Glomerular visceral epithelial cell (primary cell): Measurements from ENCODE around the gene PRKN.

ENCODE experiments used
- DNase-seq: peaks from one replicate; pipeline ENCODE4 v3.0.0-alpha.2; 2016; ENCODE audit errors: extremely low spot score

The PRKN gene

DNA sequence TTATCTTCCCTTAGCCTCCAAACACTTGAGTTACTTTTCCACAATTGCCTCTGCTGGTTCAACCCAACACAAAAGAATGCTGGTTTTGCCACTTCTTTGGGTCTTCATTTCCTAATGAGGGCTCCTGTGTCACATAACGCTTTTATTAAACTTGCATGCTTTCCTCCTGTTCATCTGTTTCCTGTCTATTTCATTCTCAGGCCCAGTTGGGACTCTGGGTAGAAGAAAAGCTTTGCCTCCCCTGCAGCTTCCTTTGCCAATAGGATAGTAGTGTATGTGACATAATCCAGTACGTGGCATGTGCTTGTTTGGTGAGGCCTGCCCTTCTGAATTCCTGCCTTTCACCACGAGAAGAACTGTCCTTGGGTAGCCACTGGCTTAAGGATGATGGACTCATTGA, 924.4 kb downstream of the PRKN start:
- no peak for DNase-seq

DNA sequence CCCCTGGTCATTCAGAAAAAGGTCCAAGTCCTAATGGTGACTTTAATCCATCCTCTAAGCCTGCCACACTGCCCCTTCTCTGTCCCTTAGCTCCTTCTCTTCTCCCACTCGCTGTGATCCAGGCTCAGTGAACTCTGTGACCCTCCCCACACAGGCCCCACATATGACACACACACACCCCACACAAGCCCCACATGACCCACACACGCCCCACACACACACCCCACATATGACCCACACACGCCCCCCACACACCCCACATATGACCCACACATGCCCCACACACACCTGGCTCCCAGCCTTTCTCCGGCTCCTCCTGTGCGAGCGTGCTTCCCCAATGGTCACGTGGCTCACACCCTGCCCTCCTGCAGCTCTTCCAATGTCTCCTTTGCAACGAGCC, 925.3 kb downstream of the PRKN start:
- DNase-seq: no peak

DNA sequence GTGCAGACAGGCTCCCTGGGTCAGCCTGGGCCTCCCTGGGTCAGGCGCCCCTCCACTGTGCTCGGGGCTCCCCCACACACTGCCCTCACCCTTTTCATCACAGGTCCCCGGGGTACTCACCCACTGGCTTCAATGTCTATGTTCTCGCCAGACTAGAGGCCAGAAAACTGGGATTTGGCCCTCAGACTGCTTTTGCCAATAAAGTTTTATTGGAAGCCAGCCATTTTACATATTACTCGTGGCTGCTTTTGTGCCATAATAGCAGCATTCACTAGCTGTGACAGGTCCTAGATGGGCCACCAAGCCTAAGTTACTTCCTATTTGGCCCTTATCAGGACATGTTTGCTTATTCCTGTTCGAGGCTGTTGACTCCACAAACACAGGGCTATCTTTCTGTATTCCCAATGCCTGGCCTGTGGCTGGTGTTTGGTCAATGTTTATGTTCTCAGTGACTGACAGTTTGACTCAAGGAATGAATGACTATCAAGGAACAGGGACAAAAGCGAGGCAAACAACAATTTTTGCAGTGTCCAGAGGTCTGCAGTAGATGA, 928.6 kb downstream of the PRKN start:
- DNase-seq: no peak

DNA sequence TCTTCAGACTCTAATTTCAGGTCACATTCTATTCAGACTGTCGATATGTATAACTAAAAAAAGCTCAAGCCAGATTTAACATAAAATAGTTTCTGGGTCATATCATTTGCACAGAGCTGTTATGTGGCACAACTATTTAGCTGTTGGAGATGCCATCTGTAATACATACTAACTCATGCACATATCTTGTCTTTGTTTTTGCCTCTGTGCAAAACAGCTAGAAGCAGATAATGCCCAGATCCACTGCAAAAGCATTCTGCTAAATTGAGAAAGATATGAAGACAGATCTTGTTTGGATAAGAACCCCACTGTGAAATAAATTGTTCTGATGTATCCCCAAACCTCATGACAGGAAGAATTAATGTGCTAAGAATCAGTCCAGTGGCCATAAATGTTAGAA, 930.9 kb downstream of the PRKN start:
- DNase-seq: no peak

DNA sequence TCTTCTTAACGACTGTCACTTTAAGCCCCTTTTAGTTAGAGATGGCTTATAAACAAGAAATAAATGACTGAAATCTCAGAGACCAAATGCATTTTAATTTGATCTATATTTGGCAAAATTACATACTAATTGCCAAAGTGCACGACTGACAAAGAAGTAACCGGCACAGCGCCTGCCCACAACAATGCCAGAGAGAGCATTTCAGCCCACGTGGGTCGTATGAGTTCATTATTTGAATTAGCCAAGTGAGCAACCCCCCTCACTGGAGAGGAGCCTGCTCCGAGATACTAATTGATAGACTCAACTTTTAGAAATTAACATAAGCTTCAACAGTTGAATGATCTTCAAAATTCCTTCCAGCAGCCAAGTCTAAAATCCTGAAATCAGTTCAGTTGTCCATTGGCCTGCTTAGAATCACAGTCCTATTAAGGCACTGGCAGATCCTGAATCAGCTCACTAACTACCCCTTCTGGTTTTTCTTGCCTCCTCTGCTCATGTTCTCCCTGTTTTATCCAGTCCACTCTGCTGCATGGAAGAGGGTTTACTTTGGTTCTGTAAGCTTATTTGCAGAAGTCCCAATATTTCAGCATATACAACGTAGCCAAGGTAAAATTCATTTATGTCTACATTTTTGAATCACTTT, 934.6 kb downstream of the PRKN start:
- DNase-seq: no peak

DNA sequence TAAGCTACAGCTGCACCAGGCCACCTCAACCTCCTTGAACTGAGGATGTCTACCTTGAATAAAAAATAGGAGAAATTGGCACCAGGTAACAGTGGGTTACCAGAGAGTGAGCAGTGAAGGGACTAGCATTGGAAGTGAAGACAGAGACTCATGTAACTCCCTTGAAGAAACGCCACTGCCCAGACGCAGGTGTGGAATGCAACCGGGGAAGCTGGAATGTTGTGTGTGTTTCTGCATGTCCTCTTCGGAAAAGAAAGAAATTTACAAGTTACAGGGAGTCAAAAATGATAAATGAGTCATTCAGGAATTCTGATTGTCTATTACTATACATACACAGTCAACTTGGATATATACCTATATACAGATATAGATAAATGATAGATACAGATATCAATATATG, 939.0 kb downstream of the PRKN start:
- no peak for DNase-seq

DNA sequence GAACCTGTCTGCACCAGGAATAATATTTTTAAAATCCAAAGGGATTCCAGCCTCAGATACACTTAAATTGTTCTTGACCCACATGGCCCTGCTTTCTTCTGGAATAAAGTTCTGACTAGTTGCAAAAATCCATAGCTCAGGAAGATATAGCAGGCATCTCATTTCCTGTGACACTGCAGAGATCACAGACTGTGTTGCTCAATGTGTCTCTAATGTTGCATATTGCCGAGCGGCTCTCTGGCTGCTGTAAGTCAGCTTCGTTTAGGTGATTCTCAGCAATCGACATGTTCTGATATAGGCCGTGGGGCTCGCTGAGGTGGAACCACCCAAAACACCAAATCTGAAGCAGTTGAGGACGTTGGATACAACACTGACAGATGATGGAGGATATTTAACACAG, 955.4 kb downstream of the PRKN start:
- no peak for DNase-seq

DNA sequence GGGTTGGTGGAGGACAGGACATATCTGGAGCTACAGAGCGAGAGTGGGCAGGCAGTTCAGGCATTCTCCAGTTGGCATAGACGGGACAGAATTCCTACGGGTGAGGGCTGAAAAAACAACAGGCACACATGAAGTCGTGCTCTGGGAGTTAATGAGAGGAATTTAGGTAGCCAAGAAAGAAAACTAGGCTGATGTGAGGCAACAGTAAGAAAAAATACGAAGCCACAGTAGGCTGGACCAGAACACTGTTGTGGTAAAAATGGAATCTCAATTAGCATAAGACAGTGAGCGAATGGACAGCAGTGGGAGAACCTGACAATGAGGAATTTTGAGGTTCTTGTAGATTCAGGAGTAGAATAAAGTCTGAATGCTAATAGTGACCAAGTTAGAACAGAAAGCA, 965.6 kb downstream of the PRKN start:
- DNase-seq: no peak

DNA sequence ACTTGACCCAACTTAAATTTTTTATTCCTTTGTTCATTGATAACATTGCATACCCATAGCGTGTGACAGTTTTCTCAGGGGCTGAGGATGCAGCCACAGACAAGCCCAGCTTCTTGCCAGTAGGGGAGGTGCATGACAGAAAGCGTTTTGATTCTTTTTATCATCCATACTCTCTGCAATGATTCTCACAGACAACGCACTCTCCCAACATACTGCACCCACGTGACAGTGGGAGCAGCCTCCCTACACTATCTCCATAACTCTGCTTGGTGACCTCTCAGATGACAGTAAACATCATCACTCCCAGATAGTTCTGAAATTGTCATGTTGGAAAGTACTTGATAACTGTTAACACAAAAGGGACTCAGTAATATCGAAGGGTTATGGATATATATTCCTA, 972.5 kb downstream of the PRKN start:
- no peak for DNase-seq

DNA sequence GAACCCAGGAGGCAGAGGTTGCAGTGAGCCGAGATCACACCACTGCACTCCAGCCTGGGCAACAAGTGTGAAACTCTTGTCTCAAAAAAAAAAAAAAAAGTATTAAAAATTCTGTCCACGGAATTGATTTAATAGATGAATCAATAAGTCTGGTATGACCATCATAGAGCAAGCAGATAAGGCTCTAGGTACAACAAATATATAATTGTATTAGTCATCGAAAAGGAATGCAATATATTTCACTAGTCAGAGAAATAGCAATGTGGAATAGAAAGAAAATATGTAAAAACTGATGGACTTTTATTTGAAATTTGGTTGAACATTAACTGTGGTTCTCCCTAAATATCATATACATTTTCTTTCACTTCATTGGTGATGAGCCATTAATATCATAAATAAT, 976.9 kb downstream of the PRKN start:
- no peak for DNase-seq

DNA sequence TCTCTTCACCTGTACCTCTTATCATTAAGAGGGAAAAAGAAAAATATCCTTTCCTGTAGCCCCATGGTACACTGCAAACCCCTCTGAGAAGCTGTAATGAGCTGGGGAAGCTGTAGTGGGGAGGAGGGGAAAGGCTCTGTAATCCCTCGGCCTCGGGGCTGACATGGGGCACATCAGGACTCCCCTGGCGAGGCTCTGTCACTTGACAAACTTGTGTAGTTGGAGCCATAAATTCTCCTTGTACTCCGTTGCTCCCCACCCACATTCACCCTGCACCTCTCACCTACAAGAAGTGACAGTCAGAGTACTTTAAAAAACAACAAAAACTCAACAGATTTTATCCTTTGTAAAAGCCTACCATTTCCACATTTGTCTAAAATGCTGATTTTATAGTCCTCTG, 978.0 kb downstream of the PRKN start:
- no peak for DNase-seq

DNA sequence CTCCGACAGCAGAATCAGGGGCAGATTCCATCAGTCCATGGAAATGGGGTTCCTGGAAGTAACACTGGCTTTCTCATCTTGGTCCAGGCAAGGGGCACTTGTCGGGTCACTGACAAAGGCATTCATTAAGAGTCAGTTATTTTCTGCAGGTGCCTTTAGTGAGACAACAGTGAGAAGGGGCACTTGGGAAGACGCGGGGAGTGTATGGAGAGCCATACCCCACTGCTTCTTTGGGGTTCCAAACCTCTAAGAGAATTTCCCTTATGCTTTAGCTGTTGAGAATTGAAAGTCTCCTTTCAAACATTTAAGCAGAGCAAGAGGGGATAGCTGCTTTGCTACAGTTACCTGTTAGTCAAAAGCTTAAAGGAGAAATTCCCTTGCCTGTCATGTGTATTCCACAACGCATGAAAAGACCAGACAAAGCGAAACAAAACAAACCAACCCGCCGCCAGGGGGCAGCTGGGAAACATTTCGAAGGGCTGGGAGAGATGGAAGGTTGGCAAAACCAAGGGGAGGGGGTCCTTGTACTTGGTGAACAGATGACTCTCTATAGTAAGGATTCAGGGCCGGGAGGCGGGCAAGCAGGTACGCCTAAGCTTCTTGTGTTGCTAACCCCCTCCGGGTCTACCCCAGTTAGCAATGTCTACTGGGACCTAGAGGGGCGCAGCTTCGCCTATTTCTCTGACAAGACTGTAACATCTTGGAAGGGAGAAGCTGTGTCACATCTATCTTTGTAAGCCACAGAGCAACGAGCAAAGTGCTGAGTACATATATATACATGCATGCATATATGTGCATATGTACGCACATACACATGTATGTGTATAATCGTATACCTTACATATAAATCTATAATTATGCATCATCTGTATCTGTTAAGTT, 978.8 kb downstream of the PRKN start:
- DNase-seq: no peak

DNA sequence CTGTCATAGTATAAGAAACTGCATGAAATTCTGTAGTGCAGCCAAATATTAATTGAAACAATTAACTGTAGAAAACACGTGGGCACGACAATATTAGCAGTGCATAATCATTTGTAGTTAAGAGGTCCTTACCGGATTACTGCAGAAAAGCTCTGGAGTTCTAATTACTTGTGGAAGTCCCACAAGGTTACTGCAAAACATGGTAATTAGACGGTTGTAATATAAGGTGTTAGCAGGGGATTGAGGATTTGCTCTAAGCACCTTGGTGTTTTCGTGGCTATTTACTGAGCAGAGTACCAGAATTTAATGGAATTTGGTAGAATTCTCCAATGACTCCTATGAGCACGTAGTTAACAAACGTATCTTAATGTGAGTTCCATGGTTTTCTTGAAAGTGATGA, 980.1 kb downstream of the PRKN start:
- DNase-seq: no peak

DNA sequence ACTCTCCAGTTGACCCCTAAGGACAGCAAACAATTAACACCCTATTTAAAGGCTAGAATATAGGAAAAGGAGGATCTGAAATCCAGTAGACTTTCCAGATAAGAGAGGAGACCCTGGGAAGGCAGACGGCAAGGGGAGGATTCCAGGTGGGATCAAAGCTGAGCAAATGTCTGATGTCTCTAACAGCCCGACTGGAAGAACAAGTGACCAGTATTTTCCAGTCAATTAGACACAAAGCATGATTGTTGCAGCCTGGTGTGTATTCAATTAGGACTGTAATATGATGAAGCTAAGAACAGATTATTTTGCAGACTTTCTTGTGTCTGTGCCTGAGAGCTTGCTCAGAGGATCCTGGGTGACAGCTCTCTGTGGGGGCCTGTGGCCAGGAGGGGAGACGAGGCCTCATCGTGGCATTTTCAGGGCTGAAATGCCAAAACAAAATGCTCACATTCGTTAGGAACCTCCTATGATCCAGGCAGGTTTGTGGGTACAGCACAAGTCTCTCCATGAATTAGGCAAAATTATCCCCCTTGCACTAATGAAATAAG, 981.9 kb downstream of the PRKN start:
- DNase-seq: no peak

DNA sequence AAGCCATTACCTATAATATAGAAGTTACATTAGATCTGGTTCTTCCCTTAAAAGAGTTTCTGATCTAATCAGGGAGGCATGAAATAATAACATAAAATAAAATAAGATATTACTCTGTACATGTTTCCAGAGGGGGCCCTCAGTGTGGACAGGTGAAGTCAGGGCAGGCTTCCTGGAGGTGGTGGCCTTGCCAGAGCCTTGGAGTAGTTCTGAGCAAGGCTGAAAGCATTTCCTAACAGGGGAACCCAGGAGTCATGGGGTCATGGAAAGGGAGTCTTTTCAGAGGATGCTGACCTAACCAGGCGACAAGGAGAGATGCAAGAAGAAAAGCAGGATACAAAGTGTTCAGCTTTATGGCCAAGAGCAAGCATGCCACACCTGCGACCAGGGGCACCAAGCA, 982.4 kb downstream of the PRKN start:
- DNase-seq: no peak

DNA sequence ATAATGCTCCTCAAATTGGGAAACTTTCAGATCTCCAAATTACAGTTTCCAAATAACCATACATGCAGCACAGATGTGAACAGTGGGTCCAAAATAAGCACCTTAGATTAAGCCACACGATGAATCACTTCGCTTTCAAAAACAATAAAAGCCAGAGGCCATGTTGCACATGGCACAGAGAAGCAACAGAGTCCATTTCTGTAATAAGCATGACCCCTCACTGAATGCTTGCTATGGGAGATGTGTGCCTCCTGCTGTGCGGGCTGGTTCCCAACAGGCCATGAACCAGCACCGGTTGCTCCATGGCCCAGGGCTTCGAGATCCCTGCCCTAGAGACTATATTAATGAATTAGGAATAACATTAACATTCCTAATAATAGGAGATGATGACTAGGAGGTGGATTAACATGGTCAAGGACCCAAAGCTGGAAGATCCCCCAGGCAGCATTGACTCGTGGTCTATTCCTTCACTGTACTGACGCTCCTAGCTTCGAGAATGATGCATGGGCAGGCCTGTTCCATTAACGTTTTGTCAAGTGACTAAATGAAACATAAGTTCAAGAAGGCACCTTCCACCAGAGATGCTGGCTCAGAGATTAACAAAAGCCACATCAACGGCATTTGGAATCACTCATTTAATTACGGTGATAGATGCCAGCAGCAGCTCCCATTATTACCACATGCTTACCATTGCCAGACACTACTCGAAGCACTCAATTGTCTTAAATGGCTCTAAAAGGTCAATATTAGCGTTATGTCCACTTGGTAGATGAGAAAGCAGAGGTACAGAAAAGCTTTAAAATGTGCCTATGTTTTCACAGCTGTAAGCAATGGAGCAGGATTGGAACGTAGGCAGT, 983.1 kb downstream of the PRKN start:
- no peak for DNase-seq

DNA sequence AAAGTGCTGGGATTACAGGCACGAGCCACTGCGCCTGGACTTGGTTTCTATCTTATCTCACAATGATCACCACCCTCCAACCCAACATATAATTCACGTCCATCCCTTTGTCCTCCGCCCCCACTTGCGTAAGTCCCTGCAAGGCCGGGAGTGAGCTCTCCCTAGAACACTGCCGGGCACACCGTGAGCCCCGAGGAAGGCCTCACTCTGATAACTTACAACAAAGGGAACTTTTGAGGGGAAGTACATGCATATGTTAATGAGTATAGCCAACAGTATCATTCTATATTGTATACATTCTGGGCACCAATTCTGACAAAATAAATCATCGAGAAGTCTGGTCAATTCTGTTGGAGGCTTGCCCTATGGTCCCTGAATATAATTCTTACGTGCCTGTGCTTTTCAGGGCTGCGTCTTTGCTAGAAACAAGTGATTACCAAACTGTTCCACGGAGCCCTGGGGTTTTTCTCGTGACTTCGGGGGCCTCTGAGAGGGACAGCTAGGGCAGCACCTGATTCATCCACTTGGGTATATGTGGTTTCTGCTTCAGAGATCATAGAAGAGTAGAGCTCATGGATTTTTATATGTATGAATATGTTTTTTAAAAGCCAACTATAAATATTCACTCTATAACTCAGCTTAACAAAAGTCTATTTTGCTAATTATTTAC, 983.9 kb downstream of the PRKN start:
- no peak for DNase-seq

DNA sequence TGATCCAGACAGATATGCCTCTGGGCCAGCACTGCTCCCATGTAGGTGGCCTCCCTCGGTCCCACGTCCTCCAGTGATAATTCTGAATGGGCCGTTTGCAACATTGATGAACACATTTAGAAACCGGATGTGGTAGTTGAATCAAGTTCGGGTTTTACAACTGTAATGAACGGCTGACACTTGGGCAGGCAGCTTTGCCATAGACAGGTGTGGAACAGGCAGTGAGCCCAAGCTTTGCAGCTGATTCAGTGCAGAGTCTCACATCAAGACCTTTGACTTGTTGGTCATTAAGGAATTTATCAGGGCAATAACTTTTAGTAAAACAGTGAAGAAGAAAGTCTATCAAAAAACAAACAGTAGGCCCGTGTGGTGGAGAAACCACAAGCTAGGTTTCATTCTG, 987.1 kb downstream of the PRKN start:
- DNase-seq: no peak

DNA sequence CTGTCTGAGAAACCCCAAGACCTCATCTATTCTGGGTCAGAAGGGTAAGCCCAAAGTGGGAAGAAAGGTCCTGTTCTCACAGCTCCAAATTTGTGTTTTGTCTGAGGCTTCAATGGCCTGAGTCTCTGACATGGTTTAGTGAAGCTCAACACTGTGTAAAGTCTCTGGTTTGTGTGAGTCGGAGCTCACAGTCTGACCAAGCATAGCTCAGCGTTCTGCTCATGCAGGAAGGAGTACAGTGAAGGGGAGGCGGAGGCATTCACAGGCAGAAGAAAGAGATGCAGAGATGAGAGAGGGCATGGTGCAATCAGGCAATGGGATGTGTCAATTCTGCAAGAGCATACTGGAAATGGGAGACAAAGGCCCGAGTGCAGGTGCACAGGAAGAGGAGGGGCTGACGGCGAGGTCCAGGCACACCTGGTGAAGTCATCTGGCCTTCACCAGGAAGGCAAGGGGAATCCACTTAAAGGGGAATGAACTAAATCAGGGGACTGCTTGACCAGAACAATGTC, 990.7 kb downstream of the PRKN start:
- no peak for DNase-seq

DNA sequence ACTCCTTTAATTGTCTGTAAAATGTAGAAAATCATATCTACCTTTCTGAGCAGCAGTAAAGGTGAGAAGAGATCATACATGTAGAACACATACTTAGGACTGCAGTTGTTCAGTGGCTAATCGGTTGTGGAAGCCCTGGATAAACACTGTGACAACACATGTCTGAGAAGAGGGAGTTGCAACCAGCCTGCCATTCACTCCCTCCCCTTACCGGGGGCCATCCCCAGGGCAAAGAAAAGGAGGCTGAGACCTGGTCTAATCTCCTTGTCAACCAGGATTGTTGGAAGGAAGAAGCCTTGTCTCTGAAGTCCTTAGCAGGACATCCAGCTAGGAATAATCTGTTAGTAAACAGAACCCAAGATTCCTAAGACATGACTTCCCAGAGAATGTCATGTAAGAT, 991.2 kb downstream of the PRKN start:
- no peak for DNase-seq

DNA sequence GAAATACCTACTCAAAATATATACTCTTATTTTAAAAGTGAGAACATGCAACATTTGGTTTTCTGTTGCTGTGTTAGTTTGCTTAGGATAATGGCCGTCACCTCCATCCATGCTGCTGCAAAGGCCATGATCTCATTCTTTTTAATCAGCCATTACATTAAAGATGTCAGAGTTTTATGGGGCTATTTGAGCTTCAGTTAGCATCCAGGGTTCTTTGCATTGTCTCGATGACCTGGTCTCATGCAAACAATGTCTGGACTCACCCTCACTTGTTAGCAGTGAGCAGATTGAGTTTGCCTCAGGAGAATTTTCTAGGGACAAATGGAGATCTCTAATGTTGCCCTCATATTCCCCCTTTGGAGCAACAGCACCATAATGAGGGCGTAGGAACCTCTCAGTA, 995.0 kb downstream of the PRKN start:
- no peak for DNase-seq
